Neural progenitor cell (in vitro differentiated cells): ENCODE results near the gene GNG7.

Experiments used
- CTCF ChIP-seq: fragments of 200-600 bp; sonication (generic); IDR thresholded peaks from 2 replicates; pipeline ENCODE4 v1.5.1; 2017; ENCODE audit warnings: antibody characterized with exemption, mild to moderate bottlenecking
- EZH2 ChIP-seq: fragments of 200-600 bp; sonication (generic); IDR thresholded peaks from 2 replicates; pipeline ENCODE4 v1.6.1; 2017; ENCODE audit warnings: antibody characterized with exemption, mild to moderate bottlenecking, moderate library complexity
- EZH2phosphoT487 ChIP-seq: fragments of 200-600 bp; sonication (generic); IDR thresholded peaks from 2 replicates; pipeline ENCODE4 v1.6.1; 2017; ENCODE audit warnings: antibody characterized with exemption

GRCh38 chr19:2475018-2475701 is 227.3 kb downstream of the GNG7 start:
- TF ChIP-seq CTCF, result no peak
- TF ChIP-seq EZH2phosphoT487, result peak; percentile 32
- TF ChIP-seq EZH2, result no peak
